Inferior parietal cortex (tissue), 1 donor: Measurements from ENCODE around the gene PLSCR2.
"Not testable (repeated sequence)": the region's sequence is repeated elsewhere in the genome, so short reads cannot be mapped to it uniquely, and the experiment has no call there.

Source experiments
- DNase-seq: peaks from one replicate; pipeline ENCODE4 v3.0.0-alpha.2; 2016; ENCODE audit errors: extremely low spot score

Gene PLSCR2

GRCh38 chr3:146485297-146485696, 15.9 kb upstream of the PLSCR2 start:
- DNase-seq, result no peak

DNA sequence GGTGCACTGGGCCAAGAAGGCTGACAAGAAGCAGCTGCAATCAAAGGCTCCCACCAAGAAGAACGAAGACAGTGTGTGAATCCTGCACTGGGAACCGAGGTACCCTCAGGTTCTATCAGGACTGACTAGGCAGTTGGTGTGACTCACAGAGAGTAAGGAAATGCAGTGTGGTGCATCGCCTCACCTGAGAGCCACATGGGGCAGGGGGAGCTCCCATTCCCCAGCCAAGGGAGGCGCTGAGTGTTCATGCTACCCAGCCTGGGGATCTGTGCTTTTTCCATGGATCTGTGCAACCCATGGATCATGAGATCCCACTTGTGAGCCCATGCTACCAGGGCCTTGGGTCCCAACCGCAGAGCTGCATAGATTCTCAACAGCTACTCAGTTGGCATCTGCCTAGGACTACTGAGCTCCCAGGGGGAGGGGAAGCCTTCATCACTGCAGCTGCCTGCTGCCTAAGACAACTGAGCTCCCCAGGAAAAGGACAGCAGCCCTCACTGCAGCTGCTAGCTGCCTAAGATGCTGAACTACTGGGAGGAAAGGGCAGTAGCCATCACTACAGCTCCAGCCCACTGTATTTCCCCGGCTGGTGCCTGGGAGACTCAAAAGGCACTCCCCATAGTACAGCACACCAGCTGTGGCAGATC, 6.9 kb upstream of the PLSCR2 start:
- no peak for DNase-seq

DNA sequence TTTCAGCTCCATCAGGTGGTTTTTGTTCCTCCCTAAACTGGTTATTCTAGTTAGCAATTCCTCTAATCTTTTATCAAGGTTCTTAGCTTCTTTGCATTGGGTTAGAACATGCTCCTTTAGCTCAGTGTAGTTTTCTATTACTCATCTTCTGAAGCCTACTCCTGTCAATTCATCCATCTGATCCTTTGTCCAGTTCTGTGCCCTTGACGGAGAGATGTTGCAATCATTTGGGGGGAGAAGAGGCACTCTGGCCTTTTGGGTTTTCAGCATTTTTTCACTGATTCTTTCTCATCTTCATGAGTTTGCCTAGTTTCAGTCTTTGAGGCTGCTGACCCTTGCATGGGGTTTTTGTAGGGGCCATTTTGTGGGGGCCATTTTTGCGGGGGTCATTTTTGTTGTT, 5.6 kb upstream of the PLSCR2 start:
- not testable (repeated sequence) for DNase-seq

DNA sequence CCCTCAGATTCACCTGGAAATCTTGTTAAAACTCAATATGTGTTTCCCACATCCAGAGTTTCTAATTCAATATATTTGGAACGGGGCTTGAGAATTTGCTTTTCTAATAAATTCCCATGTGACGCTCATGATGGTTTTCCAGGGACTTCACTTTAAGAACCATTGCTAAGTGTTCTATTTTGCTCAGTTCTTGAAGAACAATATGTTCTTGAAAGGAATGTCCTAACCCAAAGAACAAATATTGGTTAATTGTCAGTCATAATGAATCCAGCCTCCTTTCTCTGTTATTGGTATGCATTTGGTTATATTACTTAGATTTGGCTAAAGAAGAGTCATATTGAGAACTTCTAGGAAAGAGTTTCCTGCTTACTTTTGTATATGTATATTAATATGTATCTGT, 4.4 kb upstream of the PLSCR2 start:
- no peak for DNase-seq

- no peak for DNase-seq
These were observed 3.2 kb upstream of the PLSCR2 start for GRCh38 chr3:146472611-146473010.

DNA sequence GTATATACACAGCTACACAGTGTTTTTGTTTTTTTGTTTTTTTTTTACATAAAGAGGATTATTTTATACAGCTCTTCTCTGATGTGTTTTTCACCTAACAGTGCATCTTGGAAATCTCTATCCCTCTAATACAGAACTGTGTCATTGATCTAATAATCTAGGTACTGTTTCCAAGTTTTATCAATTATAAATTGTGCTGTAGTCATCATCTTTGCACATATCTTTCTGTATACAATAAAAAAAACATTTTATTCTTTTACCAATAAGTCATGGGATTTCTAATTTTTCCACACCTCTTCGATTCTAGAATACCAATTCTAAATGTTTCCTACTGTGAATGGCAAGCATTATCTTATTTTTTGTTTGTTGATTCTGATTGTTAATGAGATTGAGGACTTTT, 1.7 kb upstream of the PLSCR2 start:
- DNase-seq, result no peak

GRCh38 chr3:146470425-146470990, 1.1 kb upstream of the PLSCR2 start:
- DNase-seq, result no peak

GRCh38 chr3:146468671-146469149, 651 bp downstream of the PLSCR2 start:
- DNase-seq, result no peak

DNA sequence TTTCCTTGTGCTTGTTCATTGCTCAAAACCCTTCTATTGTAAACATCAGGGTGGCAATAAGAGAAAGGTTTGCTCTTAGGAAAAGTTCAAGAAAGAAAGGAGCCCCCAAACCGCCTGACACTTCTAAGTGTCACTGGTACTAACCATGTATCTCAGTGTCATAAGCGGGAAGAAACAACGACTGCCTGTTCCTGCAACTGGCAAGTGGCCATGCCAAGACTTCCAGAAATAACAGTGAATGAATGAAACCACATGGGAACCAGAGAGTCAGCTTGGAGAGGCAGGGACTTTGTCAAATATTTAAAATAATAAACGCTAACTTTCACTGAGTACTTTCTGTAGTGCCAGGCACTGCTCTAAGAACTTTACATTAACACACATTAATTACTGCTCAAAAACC, 1.1 kb downstream of the PLSCR2 start:
- no peak for DNase-seq

DNA sequence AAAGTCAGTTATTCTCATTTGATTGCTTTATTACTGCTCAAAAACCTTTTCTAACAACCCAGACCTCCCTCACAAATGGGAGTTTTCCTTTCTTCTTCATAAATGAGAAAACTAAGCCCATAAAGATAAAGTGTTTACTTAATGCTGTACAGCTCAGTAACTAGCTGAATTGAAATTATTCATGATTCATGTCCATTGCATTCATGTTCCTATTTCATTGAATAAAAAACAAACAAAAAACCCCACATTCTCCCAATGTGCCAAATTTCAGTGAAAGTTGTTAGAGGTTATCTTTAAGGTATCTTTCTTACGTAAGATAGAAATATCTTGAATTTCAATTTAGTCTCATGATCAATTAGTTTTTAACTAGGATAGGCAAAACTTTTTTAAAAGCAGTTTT, 2.8 kb downstream of the PLSCR2 start:
- DNase-seq, result no peak

DNA sequence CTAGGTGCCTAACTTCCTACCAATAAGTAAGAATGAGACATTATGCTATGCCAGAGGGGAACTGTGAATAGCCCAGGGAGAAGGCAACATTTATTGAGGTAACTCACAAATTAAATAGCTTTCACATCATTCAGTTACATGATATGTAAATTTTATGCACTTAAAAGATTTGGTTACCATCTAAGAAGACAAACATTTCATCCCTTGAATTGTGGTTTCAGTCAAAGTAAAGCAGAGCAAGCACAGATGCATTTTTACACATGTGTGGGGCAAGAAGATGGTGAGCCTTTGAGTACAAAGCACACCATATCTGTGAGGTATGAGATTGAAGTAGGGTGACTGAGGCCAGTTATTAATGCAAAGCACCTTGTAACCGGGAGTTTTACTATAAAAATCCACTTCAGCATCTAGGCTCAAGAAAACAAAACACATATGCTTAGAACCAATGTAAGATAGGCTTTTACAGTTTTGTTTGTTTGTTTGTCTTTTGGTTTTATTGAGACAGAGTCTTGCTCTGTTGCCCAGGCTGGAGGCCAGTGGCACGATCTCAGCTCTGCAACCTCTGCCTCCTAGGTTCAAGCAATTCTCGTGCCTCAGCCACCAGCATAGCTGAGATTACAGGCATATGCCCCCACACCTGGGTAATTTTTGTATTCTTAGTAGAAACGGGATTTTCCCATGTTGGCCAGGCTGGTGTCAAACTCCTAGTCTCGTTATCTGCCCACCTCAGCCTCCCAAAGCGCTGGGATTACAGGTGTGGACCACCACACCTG, 3.5 kb downstream of the PLSCR2 start:
- DNase-seq, result no peak

DNA sequence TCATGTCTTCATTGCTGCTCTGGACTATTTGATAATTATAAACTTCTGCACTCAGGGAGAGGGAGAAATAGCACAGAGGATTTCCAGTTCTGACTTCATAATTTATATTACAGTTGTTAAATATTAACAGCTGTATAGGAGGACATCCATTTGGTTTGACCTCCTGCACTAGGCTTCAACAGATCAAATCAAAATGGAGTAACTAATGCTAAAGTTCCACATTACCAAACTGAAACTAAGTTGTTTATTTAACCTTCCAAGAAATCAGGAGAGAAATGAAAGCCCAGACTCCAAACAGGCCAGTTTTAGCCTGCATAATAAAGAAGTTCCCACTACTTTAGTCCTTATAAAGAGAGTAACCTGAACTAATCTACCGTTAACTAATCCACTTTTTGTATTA, 4.6 kb downstream of the PLSCR2 start:
- DNase-seq, result no peak

- DNase-seq, result no peak
These were observed 5.3 kb downstream of the PLSCR2 start for GRCh38 chr3:146464005-146464595.

DNA sequence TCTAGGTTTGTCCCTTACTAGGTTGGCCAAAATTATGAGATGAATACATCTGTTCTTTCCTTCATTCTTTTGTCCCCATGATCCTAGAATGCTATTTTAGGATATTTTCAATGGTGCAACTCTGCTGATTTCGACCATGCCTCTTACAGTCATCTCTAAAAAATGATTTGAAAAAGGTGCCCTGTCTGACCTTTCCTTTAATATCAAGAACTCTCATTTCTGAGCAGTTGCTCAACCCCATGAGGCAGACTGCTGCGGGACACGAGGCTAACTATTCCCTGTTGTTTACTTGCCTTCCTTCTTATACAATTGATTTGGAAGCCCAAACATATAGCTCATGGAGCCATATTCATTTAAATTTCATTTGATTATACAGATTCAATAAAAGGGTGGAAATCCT, 14.6 kb downstream of the PLSCR2 start:
- no peak for DNase-seq

DNA sequence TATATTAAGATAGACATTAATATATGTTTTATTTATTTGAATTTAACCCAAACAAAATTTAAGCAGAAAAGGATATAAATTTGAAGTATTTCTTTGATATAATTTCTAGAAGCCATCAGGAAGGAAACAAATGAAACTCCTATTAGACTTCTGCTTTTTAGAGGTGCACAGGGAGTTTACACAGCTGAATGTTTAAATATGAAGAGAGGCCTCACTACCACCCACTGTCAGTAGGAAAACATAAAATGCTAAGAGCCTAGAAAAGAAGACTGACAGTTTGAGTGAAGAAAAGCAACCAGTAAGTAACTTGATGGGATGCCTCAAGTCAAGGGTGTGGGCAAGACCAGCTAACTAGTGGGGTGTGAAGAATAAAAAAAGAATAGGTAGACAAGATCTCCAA, 19.7 kb downstream of the PLSCR2 start:
- DNase-seq, result no peak

GRCh38 chr3:146449076-146449475, 20.3 kb downstream of the PLSCR2 start:
- DNase-seq, result no peak

DNA sequence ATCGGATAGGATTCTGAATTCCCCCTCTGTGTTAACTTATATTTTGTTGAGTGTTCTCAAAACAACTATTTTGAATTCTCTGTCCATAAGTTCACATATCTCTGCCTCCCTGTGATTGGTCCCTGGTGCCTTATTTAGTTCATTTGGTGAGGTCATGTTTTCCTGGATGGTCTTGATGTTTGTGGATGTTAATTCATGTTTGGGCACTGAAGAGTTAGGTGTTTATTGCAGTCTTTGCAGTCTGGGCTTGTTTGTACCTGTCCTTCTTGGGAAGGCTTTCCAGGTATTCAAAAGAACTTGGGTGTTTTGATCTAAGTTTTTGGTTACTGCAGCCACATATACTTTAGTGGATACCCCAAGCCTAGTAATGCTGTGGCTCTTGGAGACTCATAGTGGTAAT, 23.3 kb downstream of the PLSCR2 start:
- no peak for DNase-seq

- not testable (repeated sequence) for DNase-seq
These were observed 29.1 kb downstream of the PLSCR2 start for GRCh38 chr3:146440310-146440709.

DNA sequence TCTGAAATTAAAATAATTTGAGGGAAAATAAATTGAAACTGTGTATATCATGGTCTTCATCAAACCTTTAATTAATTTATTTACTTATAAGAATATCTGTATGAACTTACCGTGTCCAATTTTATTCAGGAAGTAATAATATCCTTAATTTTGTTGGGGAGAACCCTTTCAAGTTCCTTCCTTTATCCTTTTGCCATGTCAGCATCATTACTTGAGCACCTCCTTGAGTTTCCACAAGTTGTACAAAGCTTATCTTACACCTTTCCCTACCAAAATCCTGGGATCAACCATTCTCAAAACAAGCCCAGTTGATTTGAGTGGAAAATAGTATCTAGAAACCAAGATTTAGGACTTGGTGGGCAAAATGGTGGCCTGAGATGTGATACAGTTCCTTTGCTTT, 37.3 kb downstream of the PLSCR2 start:
- DNase-seq, result no peak

DNA sequence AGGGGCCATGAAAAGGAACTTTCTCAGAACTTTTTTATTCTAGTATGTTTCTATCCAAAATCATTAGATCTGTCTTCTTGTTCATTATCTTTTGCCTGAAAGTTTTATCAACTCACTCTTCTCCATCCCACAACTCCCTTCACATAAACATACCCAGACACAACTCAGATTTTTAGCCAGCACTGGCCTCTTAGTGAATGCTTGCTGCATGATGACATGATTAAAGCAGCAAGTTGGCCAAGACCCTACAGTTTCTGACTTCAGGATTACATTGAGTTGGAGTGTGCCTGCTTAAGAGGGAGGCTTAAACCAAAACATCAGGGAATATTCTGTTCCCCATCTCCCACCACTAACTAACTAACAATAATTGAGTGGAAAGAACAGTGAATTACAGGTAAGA, 38.1 kb downstream of the PLSCR2 start:
- no peak for DNase-seq

DNA sequence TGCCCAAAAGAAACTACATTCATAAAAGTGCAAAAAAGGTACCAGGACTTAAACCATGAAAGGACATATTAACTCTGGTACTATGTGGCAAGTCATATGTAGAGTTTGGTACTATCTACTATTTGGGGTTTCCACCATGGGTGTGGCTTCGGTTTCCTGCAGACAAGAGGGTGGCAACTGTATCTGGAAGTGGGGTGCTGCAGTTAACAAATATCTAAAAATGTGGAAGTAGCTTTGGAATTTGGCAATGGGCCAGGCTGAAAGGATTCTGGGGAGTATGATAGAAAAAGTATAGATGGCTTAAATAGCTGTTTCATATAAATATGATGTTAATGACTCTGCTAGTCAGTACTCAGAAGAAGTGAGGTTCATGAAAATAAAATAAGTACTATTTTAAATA, 44.0 kb downstream of the PLSCR2 start:
- no peak for DNase-seq

DNA sequence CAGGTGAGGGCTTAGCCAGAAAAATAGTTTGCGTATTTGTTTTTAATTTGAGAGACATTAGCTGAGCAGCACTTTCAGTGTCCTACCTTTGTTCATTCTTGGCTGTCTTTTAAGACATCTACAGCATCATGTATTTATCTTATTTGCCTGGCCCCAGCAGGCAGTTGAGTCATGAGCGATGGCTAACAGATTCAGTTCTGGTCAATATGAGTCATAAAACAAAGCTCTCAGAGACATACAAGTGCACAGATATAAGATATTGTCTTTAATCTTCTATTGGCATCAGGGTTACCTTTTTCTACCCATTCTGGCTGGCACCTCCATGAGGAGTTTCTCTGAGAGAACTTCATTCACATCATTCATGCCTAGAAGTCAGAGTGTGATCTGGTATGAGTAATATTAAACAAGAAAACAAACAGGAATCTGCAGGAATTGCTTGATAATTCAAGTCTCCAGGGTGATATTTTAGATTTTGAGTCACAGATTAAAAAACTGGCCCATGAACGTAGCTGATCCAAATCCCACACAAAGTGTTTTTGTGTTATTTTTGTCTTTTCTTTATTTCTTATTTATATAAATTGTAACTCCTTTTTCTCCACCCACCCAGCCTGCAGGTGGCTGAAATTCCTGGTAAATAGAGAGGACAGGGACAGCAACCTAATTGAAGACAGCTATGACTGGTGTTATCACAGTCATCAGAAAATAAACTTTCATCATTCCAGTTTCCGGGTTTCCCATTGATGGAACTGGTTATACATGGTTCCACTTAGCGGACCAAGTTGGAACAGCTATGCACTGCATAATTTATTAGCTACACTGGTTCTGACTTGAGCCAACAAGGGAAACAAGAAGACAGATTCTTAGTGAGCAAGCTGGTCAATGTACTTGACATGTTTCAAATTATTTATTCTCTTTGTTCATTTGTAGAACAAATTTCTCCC, 47.3 kb downstream of the PLSCR2 start:
- DNase-seq, result no peak
